IMR-90 (cell line): ENCODE results near the gene PLIN4. TPM values are rescaled to one million over a fixed set of nuclear protein-coding genes. Genes with fewer than 3 reads are reported as not detected.

ENCODE experiments used
- ATAC-seq: fragments of 200-7000 bp; cut with Tn5 transposase; 2 replicates; pipeline ENCODE4 v1.9.1; 2020; ENCODE audit warnings: low read depth, mild to moderate bottlenecking, moderate library complexity
- BruUV-seq: library from RNA; stranded (reverse); fragments of 400-500 nt; replicated peaks from 2 replicates; lab custom pipeline; 2021; lab: Mats Ljungman, UMichigan
- CTCF ChIA-PET: fragments of 300-600 bp; formaldehyde crosslinking; extraction: SDS; loops from one replicate; lab custom pipeline; 2021; ENCODE audit warnings: antibody characterized with exemption; lab: Yijun Ruan, JAX
- POLR2A ChIA-PET: fragments of 300-600 bp; sonication (Branson Sonifier 250); formaldehyde crosslinking; loops from one replicate; lab custom pipeline; 2022; ENCODE audit warnings: antibody characterized with exemption; ENCODE audit not compliant: unreplicated experiment; lab: Charles Lee
- DNase-seq: peaks from one replicate; pipeline ENCODE4 v3.0.0; 2013
- H2AFZ ChIP-seq: replicated peaks from 2 replicates; pipeline ENCODE3; 2013; ENCODE audit warnings: low read length, mild to moderate bottlenecking; ENCODE audit not compliant: poor library complexity
- H2AK5ac ChIP-seq: 2 replicates; pipeline ENCODE4 v1.6.1; 2013; ENCODE audit warnings: low read depth, low read length, inconsistent platforms
- H2AK9ac ChIP-seq: replicated peaks from 2 replicates; pipeline ENCODE3; 2013; ENCODE audit warnings: mild to moderate bottlenecking, low read depth, low read length, moderate library complexity; ENCODE audit not compliant: poor library complexity
- H2BK120ac ChIP-seq: 2 replicates; pipeline ENCODE4 v1.6.1; 2013; ENCODE audit warnings: low read depth, low read length, inconsistent platforms
- H2BK15ac ChIP-seq: 3 replicates; pipeline ENCODE4 v1.6.1; 2013; ENCODE audit warnings: low read depth, low read length, inconsistent platforms
- H2BK20ac ChIP-seq: 2 replicates; pipeline ENCODE4 v1.6.1; 2013; ENCODE audit warnings: low read depth, mild to moderate bottlenecking, inconsistent platforms, low read length, moderate library complexity
- H2BK5ac ChIP-seq: 2 replicates; pipeline ENCODE4 v1.6.1; 2013; ENCODE audit warnings: mild to moderate bottlenecking, low read depth, low read length, inconsistent platforms; ENCODE audit not compliant: poor library complexity, severe bottlenecking
- H3K14ac ChIP-seq: replicated peaks from 2 replicates; pipeline ENCODE4 v1.6.1; 2013; ENCODE audit warnings: low read depth, low read length, inconsistent platforms
- H3K18ac ChIP-seq: 2 replicates; pipeline ENCODE4 v1.6.1; 2013; ENCODE audit warnings: low read depth, low read length, control low read depth
- H3K23ac ChIP-seq: 2 replicates; pipeline ENCODE4 v1.6.1; 2013; ENCODE audit warnings: low read depth, low read length, inconsistent platforms
- H3K27ac ChIP-seq: 2 replicates; pipeline ENCODE4 v1.5.1; 2013; ENCODE audit warnings: mild to moderate bottlenecking, control low read depth, low read length; ENCODE audit not compliant: insufficient read depth
- H3K27me3 ChIP-seq: 2 replicates; pipeline ENCODE4 v1.6.1; 2013; ENCODE audit warnings: low read length; ENCODE audit not compliant: control insufficient read depth, insufficient read depth
- H3K36me3 ChIP-seq: 2 replicates; pipeline ENCODE4 v1.6.1; 2013; ENCODE audit warnings: low read length, mixed read lengths; ENCODE audit not compliant: control insufficient read depth, insufficient read depth
- H3K4ac ChIP-seq: 2 replicates; pipeline ENCODE4 v1.6.1; 2013; ENCODE audit warnings: low read depth, low read length, inconsistent platforms
- H3K4me1 ChIP-seq: 2 replicates; pipeline ENCODE4 v1.6.1; 2013; ENCODE audit warnings: low read length, mixed read lengths; ENCODE audit not compliant: control insufficient read depth, insufficient read depth
- H3K4me2 ChIP-seq: 2 replicates; pipeline ENCODE4 v1.6.1; 2013; ENCODE audit warnings: low read depth, mild to moderate bottlenecking, control low read depth, low read length, moderate library complexity
- H3K4me3 ChIP-seq: 2 replicates; pipeline ENCODE4 v1.5.1; 2013; ENCODE audit warnings: low read depth, mild to moderate bottlenecking, control low read depth, low read length, moderate library complexity; ENCODE audit not compliant: insufficient read depth
- H3K56ac ChIP-seq: 2 replicates; pipeline ENCODE4 v1.6.1; 2013; ENCODE audit warnings: low read length, inconsistent platforms; ENCODE audit not compliant: insufficient read depth; ENCODE audit errors: extremely low read depth
- H3K79me1 ChIP-seq, 2 experiments: 2 replicates each; pipeline ENCODE4 v1.6.1; 2013; ENCODE audit warnings: low read length in 2 of 2, inconsistent platforms in 1 of 2, low read depth in 1 of 2
- H3K9ac ChIP-seq: 2 replicates; pipeline ENCODE4 v1.6.1; 2013; ENCODE audit warnings: low read depth, low read length, control low read depth
- H3K9me1 ChIP-seq: 2 replicates; pipeline ENCODE4 v1.6.1; 2013; ENCODE audit warnings: low read length, inconsistent platforms; ENCODE audit not compliant: insufficient read depth
- H3K9me3 ChIP-seq: 2 replicates; pipeline ENCODE4 v1.6.1; 2013; ENCODE audit warnings: low read length; ENCODE audit not compliant: control insufficient read depth, insufficient read depth
- H4K20me1 ChIP-seq: 2 replicates; pipeline ENCODE4 v1.6.1; 2013; ENCODE audit warnings: low read length, inconsistent platforms; ENCODE audit not compliant: insufficient read depth
- H4K5ac ChIP-seq: 2 replicates; pipeline ENCODE4 v1.6.1; 2013; ENCODE audit warnings: mild to moderate bottlenecking, low read depth, low read length, control low read depth
- H4K8ac ChIP-seq, 2 experiments: 2 replicates each; pipeline ENCODE4 v1.6.1; 2013; ENCODE audit warnings: low read depth in 2 of 2, low read length in 2 of 2, control low read depth in 1 of 2, inconsistent platforms in 1 of 2
- H4K91ac ChIP-seq: 2 replicates; pipeline ENCODE4 v1.6.1; 2013; ENCODE audit warnings: low read depth, low read length, inconsistent platforms; ENCODE audit not compliant: insufficient read depth
- BHLHE40 ChIP-seq: fragments of 150-350 bp; IDR thresholded peaks from 2 replicates; pipeline ENCODE4 v1.6.1; 2016; ENCODE audit warnings: mild to moderate bottlenecking, low read depth, low read length
- CEBPB ChIP-seq: IDR thresholded peaks from 2 replicates; pipeline ENCODE4 v1.6.1; 2012; ENCODE audit warnings: low read depth, low read length, improper control_type of control experiment
- FOS ChIP-seq: fragments of 150-350 bp; IDR thresholded peaks from 2 replicates; pipeline ENCODE4 v1.6.1; 2016; ENCODE audit warnings: low read depth, low read length
- RCOR1 ChIP-seq: IDR thresholded peaks from 2 replicates; pipeline ENCODE4 v1.6.1; 2012; ENCODE audit warnings: mild to moderate bottlenecking, low read length, improper control_type of control experiment; ENCODE audit not compliant: insufficient replicate concordance
- USF2 ChIP-seq: fragments of 150-350 bp; IDR thresholded peaks from 2 replicates; pipeline ENCODE4 v1.6.1; 2017; ENCODE audit warnings: mild to moderate bottlenecking, antibody characterized with exemption, low read length, low read depth
- WGBS, 2 experiments: methylation state at CpG; one replicate each; pipeline versions ENCODE4 v1.1.5 to v1.1.7; 2013; ENCODE audit warnings: missing lambda C conversion rate in 2 of 2; ENCODE audit not compliant: insufficient read length in 1 of 2; ENCODE audit errors: extremely low coverage in 2 of 2; 5-methylcytosine and 5-hydroxymethylcytosine counted together
- dilution Hi-C: fragments of 300-500 bp; cut with HindIII; formaldehyde crosslinking; loops from one replicate; pipeline ENCODE4 v1.14.3; 2018; ENCODE audit warnings: low sequenced_read_pairs; ENCODE audit not compliant: unreplicated experiment
- in situ Hi-C: fragments of 300-500 bp; cut with MboI; formaldehyde crosslinking; loops from 3 replicates; pipeline ENCODE4 v1.14.3; 2019; ENCODE audit warnings: low sequenced_read_pairs, inconsistent platforms, mixed read lengths
- intact Hi-C: fragments of 100-400 bp; cut with micrococcal nuclease; formaldehyde crosslinking; loops from 2 replicates; pipeline ENCODE4 v1.10.0; 2022
- polyA plus RNA-seq, 3 experiments: library from polyadenylated mRNA; depleted of rRNA; stranded (reverse); fragments of >200 nt; gene quantifications; 2 replicates each; pipeline ENCODE4 v1.2.3, GENCODE V29; 2012; ENCODE audit warnings: low replicate concordance in 1 of 3
- total RNA-seq: library from RNA; depleted of rRNA; stranded (reverse); fragments of >200 nt; gene quantifications from 2 replicates; pipeline ENCODE4 v1.2.3, GENCODE V29; 2012

PLIN4 gene
- total and polyA plus RNA-seq, 2 of the 4 experiments (the other 2 are of a cell fraction): under 0.01 to 0.09 TPM

GRCh38 chr19:4506449-4507149 lies 11.7 kb downstream of the PLIN4 start:
- no peak overlapping the region for H3K56ac ChIP-seq
- H3K4me3 ChIP-seq: no peak overlapping the region
- dilution Hi-C loops: no loop called here
- peak overlapping the region; percentile 93; the same call in 1 of the 2 replicates for H2AK5ac ChIP-seq
- POLR2A ChIA-PET: no interaction called here
- no peaks in the 10 kb centered on the region for H3K27me3 ChIP-seq
- peak; percentile 80 for DNase-seq
- H2BK20ac ChIP-seq: no peak overlapping the region
- H4K8ac ChIP-seq: peak overlapping the region in 1 of 2 experiments; percentile 27; a peak in 1 of 4 replicates
- no peak overlapping the region for H4K5ac ChIP-seq
- H3K4me1 ChIP-seq: peaks cover 4% of the 10 kb centered on the region
- H3K9me3 ChIP-seq: no peaks in the 10 kb centered on the region
- peaks cover 33% of the 10 kb centered on the region for H3K36me3 ChIP-seq
- H4K20me1 ChIP-seq: no peaks in the 10 kb centered on the region
- no peak overlapping the region for H3K9ac ChIP-seq
- H3K79me1 ChIP-seq: peaks cover 0 to 8% of the 10 kb centered on the region in 2 experiments; a peak in 1 of 4 replicates
- TF ChIP-seq RCOR1 (no peak), CEBPB (no peak), FOS (peak; percentile 33; the same call in 1 of the 2 replicates), USF2 (peak; percentile 68), BHLHE40 (peak; percentile 62; the same call in 1 of the 2 replicates)
- H2BK5ac ChIP-seq: no peak overlapping the region
- 89% methylated on average over 10 of the region's 17 CpGs; no CpG with 5 or more reads in 1 of the 2 experiments for WGBS, 2 experiments
- intact Hi-C loops: no loop called here
- ATAC-seq: peak; percentile 60
- no TSS peak for BruUV-seq
- peak overlapping the region; percentile 21 for H2AK9ac ChIP-seq
- peak overlapping the region; percentile 31; the same call in 1 of the 2 replicates for H3K14ac ChIP-seq
- CTCF ChIA-PET: no interaction called here
- no peak overlapping the region for H3K23ac ChIP-seq
- no peak overlapping the region for H3K18ac ChIP-seq
- peak overlapping the region; percentile 34 for H2AFZ ChIP-seq
- 0 out of 2 replicates have a peak overlapping the region, but pooled peaks have one; percentile 2 for H2BK120ac ChIP-seq
- H3K4me2 ChIP-seq: no peak overlapping the region
- peak overlapping the region; percentile 22; the same call in 1 of the 2 replicates for H3K27ac ChIP-seq
- peak overlapping the region; percentile 50; the same call in 1 of the 2 replicates for H3K4ac ChIP-seq
- H3K9me1 ChIP-seq: peaks cover 8% of the 10 kb centered on the region; the same call in 1 of the 2 replicates
- in situ Hi-C loops: no loop called here
- H4K91ac ChIP-seq: no peak overlapping the region
- no peak overlapping the region for H2BK15ac ChIP-seq
